Astrocyte of the cerebellum (primary cell): ENCODE results near the gene HDDC2.

Source experiments
- DNase-seq: peaks from one replicate; pipeline ENCODE4 v3.0.0-alpha.2; 2011; ENCODE audit warnings: low read depth
- H3K4me3 ChIP-seq: 2 replicates; pipeline ENCODE4 v1.5.1; 2011; ENCODE audit warnings: mild to moderate bottlenecking, low read depth, low read length, moderate library complexity
- CTCF ChIP-seq: IDR thresholded peaks from 2 replicates; pipeline ENCODE4 v1.5.1; 2012; ENCODE audit warnings: low read length, low read depth, moderate library complexity, mild to moderate bottlenecking; ENCODE audit errors: missing control alignments
- in situ Hi-C: cut with HindIII; loops from 2 replicates; pipeline ENCODE4 v1.10.0; 2017; ENCODE audit warnings: low sequenced_read_pairs

The HDDC2 gene

GRCh38 chr6:125273965-125274364 is 27.8 kb downstream of the HDDC2 start:
- DNase-seq, result peak; percentile 42
- TF ChIP-seq CTCF, result no peak
- no peak overlapping the region for H3K4me3 ChIP-seq
- in situ Hi-C loops, result no loop called here

DNA sequence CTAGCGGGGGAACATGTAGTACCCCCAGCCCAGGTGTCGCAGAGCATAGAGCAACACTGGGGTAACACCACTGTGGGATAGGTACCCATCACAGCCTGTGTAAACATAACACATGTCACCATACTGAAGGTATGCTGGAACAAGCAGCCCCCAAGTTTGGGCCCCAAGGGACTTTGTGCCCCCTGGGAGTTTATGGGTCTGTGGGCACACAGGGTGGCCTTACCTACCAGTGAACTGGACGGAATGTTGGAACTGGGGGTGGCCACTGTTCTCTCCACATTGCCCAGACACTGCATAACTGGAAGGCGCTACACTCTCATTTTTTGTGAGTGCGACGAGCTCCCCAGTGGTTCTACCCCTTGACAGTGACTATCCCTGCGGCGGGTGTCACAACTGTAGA is 28.5 kb downstream of the HDDC2 start:
- DNase-seq, result no peak
- TF ChIP-seq CTCF, result no peak
- in situ Hi-C loops, result no loop called here
- H3K4me3 ChIP-seq, result no peak overlapping the region

GRCh38 chr6:125271486-125272159 is 30.1 kb downstream of the HDDC2 start:
- no peak for DNase-seq
- in situ Hi-C loops, result no loop called here
- no peak overlapping the region for H3K4me3 ChIP-seq
- no peak for TF ChIP-seq CTCF

- no peak for DNase-seq
- no peak for TF ChIP-seq CTCF
- H3K4me3 ChIP-seq, result no peak overlapping the region
- in situ Hi-C loops, result no loop called here
Observed at GRCh38 chr6:125270380-125270779, 31.4 kb downstream of the HDDC2 start.

DNA sequence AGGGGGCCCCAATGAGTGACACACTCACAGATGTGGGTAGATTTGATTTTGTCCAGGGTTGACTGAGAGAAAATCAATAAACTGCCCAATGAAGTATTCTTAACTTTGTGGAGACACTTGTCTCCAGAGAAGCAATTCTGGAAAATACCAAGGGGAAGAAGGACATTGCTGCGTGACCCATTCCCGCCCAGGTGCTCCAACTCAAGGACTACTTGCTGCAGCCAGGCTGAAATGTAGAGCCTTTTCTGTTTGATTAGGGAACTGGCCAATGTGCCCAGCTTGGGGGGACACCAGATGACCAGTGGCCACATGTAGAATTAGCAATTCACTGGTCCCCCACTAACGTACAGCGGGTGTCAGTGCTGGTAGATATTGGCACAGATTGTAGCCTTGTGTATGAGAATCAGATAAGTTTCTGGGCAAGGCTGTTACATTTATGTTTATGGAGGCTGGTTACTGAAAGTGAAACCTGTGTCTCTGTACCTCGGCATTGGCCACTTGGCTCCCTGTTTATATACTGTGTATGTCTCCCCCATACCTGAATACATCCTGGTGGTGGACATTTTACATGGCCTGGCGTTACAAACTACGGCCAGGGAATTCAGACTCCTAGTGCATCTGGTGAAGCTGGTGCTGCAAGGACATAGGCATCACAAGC is 32.3 kb downstream of the HDDC2 start:
- DNase-seq, result no peak
- in situ Hi-C loops, result no loop called here
- TF ChIP-seq CTCF, result no peak
- no peak overlapping the region for H3K4me3 ChIP-seq

- no peak for DNase-seq
- no peak overlapping the region for H3K4me3 ChIP-seq
- no peak for TF ChIP-seq CTCF
- in situ Hi-C loops, result no loop called here
Observed at GRCh38 chr6:125268765-125269164, 33.0 kb downstream of the HDDC2 start.
